ENCODE results near the gene SSR2. TPM values are rescaled to one million over a fixed set of nuclear protein-coding genes. Genes with fewer than 3 reads are reported as not detected.

Gene SSR2
- total RNA-seq, 2 experiments from 2014 or later: 148 to 150 TPM

DNA sequence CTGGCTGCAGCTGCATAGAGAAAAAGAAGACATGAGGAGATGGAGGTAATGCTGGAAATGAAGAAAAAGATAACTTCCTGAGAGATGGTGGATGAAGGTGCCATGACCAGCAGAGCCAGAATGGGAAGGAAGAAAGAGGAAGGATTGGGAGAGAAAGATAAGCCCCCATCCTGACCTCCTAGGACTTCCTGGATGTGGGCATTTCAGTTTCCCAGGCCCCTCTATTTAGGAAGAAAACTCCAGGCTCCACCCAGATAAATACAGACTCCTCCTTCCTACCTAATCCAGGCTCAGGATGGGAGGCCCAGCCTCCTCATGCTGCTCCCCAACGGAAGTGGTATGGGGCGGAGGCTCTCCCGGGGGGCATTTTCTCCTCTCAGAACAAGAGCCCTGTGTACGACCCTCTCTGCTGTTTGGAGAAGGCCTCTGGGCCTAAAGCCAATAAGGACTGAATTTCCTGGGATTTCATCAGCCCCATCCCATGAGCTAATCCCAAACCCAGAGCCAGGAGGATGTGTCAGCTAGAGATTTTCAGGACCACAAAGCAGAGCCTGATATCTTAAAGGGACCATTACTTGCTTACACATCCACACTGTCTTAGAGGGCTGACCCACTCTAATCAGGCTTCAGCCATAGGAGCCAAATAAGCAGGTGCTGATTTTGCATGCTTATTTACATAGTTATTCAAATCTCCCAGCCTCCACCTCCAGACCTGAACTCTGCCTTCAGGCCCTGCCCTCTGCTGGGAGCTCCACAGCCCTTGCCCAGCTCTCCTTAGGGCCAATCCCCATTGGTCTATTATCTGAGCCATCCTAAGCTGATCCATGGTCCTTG is 37.3 kb downstream of the SSR2 start:
- no peak for ATAC-seq
- no peaks in the 10 kb centered on the region for H3K9me3 Mint-ChIP-seq
- no peak for DNase-seq
- TF ChIP-seq CTCF (IDR thresholded peaks at IDR 0.05): no peak
- H3K4me1 Mint-ChIP-seq (ENCODE audit: low read depth): peaks cover 40% of the 10 kb centered on the region
- intact Hi-C loops (cut with micrococcal nuclease): no loop called here
- POLR2A ChIA-PET: interaction anchor here (1.1 to 2.5 kb wide), 7 partner anchors 7 to 49 kb away, joined by 3 to 10 read pairs (median 4); partner anchors contain the start of gene KHDC4
- peaks cover 18% of the 10 kb centered on the region for H3K36me3 Mint-ChIP-seq (ENCODE audit: low read depth)
- H3K27me3 Mint-ChIP-seq: no peaks in the 10 kb centered on the region
- H3K27ac Mint-ChIP-seq: peak overlapping the region; percentile 69
- no peak overlapping the region for H3K4me3 Mint-ChIP-seq
- CTCF ChIA-PET: interaction anchor here (0.9 to 11.1 kb wide), 4 partner anchors 13 to 79 kb away, joined by 3 to 121 read pairs (median 4); partner anchors contain the start of genes KHDC4 and RXFP4

- H3K4me1 Mint-ChIP-seq (ENCODE audit: low read depth): peaks cover 40% of the 10 kb centered on the region
- peak overlapping the region; percentile 98 for H3K4me3 Mint-ChIP-seq
- ChIA-PET CTCF (interaction anchor here (2.4 to 11.1 kb wide), 4 partner anchors 7 to 84 kb away, joined by 6 to 121 read pairs (median 38); partner anchors contain the start of genes KHDC4 and RXFP4), POLR2A (interaction anchor here (1.1 to 6.0 kb wide), 2 partner anchors 13 to 48 kb away, joined by 3 to 49 read pairs; partner anchors contain the start of gene KHDC4)
- intact Hi-C loops (cut with micrococcal nuclease): no loop called here
- no peaks in the 10 kb centered on the region for H3K9me3 Mint-ChIP-seq
- H3K27ac Mint-ChIP-seq: peak overlapping the region; percentile 94
- ATAC-seq (no peak), DNase-seq (no peak)
- H3K27me3 Mint-ChIP-seq: no peaks in the 10 kb centered on the region
- peaks cover 27% of the 10 kb centered on the region for H3K36me3 Mint-ChIP-seq (ENCODE audit: low read depth)
- no peak for TF ChIP-seq CTCF (IDR thresholded peaks at IDR 0.05)
Observed at GRCh38 chr1:155982106-155982505, 38.6 kb downstream of the SSR2 start.

DNA sequence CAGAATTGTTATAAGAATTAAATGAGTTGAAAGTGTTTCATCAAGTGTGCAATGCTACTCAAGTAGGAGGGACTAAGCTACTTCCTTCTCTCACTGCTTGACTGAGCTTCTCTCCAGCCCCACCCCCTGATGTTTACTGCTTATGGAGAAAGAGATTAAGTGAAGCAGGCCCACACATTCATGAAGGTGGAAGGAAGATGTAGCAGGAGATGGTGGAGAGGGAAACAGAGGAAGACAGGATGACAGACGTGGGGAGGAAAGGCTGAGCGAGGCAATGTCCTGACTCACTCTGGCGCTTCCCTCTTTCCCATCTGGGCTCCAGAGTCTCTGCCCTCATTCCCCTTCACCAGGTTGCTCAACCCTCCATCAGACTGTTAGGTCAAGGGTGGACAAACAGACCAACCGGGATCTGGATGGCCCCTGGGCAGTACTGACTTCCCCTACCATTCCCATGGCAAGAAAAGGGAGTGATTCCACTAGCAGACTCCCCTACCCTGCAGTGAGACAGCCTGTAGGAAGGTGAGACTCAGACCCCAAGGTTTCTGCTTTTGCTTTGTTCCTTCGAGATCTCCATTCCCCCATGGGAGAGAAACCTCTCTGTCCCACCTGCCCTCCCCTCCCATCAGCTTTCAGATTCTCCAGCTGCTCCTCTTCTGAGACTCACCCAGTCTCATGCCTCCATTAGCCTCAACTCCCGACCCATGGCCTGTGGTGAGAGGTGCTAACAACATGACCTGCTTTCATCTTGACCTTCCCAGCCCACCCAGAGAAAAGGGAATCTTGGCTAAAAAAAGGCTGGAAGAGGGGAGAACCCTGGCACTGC is 39.3 kb downstream of the SSR2 start:
- Mint-ChIP-seq H3K27me3 (no peaks in the 10 kb centered on the region), H3K36me3 (ENCODE audit: low read depth) (peaks cover 33% of the 10 kb centered on the region), H3K27ac (peak overlapping the region; percentile 94), H3K4me1 (ENCODE audit: low read depth) (peaks cover 41% of the 10 kb centered on the region), H3K9me3 (no peaks in the 10 kb centered on the region), H3K4me3 (peak overlapping the region; percentile 98)
- TF ChIP-seq CTCF (IDR thresholded peaks at IDR 0.05): no peak
- no peak for ATAC-seq
- POLR2A ChIA-PET: interaction anchor here (0.6 to 7.5 kb wide), 4 partner anchors 13 to 1030 kb away, joined by 3 to 128 read pairs (median 26); partner anchors contain the start of gene RXFP4
- peak; percentile 42 for DNase-seq
- CTCF ChIA-PET: interaction anchor here (0.8 to 11.1 kb wide), 7 partner anchors 8 to 85 kb away, joined by 4 to 121 read pairs (median 6); partner anchors contain the start of genes KHDC4 and RXFP4
- intact Hi-C loops (cut with micrococcal nuclease): no loop called here

GRCh38 chr1:155979597-155980343 is 41.0 kb downstream of the SSR2 start:
- peak; percentile 25 for DNase-seq
- peak overlapping the region; percentile 98 for H3K4me3 Mint-ChIP-seq
- ChIA-PET POLR2A (interaction anchor here (5.5 to 7.5 kb wide), 4 partner anchors 11 to 45 kb away, joined by 30 to 128 read pairs (median 52); partner anchors contain the start of genes KHDC4 and RXFP4), CTCF (interaction anchor here (0.9 to 11.1 kb wide), 9 partner anchors 9 to 87 kb away, joined by 3 to 121 read pairs (median 10); partner anchors contain the start of genes KHDC4 and RXFP4)
- peak overlapping the region; percentile 94 for H3K27ac Mint-ChIP-seq
- peaks cover 56% of the 10 kb centered on the region for H3K4me1 Mint-ChIP-seq (ENCODE audit: low read depth)
- no peaks in the 10 kb centered on the region for H3K27me3 Mint-ChIP-seq
- peaks cover 48% of the 10 kb centered on the region for H3K36me3 Mint-ChIP-seq (ENCODE audit: low read depth)
- TF ChIP-seq CTCF (IDR thresholded peaks at IDR 0.05): no peak
- no peaks in the 10 kb centered on the region for H3K9me3 Mint-ChIP-seq
- intact Hi-C loops (cut with micrococcal nuclease): no loop called here
- no peak for ATAC-seq

Measured in activated CD8-positive, alpha-beta T cell treated with anti-CD3 and anti-CD28 coated beads for 36 hours (primary cell).